Suppressor macrophage (primary cell): Measurements from ENCODE around the gene TSPAN16.
"Not testable (repeated sequence)": the region's sequence is repeated elsewhere in the genome, so short reads cannot be mapped to it uniquely, and the experiment has no call there.

Experiments used
- DNase-seq, 4 experiments: peaks; one replicate each; pipeline ENCODE4 v3.0.0-alpha.2; 2020 to 2022

TSPAN16 gene

DNA sequence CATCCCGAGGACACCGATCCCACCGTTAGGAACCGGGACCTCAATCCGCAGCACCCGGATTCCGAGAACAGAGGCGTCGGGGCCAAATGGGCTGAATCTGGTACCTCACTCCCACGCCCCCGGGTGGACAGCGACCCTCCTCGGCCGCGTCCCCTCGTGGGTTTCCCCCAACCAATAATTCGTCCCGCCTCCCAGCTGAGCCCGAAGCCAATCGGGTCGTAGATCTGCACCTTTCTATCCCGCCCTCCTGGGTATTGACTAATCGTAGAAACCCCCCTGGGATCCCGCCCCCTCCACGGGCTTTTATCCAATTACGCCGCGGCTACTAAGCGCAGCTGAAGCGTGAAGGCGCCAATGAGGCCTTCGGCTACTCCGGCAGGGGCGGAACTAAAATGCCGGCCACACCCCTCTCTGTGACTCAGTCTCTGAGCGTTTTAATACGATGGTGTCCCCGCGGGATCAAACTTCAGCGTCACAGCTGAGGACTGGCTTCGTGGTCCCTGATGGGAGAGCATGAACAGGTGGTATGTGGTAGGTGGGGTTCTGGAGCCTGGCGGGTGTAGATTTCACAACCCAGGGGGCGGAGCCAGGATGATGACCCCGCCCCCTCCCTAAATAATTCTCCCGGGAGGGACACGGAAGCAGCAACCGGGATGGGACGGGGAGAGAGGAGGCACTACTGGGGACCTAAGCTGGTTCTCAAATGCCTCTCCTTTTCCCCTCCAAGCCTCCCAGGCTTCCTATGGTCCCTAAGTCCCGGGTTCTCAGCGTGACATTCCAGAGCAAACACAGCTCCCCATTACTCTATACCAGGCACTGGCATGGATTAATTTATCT lies 50.4 kb downstream of the TSPAN16 start, which contains the start of the genes CCDC159 and TMEM205:
TSS of gene CCDC159 (plus strand) at position 416 of the 837 bp plus-strand sequence. CDS start at position 504, 88 bp downstream.
TSS of gene TMEM205 (minus strand) at position 165 of the 837 bp plus-strand sequence. CDS start 649 bp downstream, outside the sequence.
- DNase-seq, result peak; percentile 99 to 100 (median 99)

DNA sequence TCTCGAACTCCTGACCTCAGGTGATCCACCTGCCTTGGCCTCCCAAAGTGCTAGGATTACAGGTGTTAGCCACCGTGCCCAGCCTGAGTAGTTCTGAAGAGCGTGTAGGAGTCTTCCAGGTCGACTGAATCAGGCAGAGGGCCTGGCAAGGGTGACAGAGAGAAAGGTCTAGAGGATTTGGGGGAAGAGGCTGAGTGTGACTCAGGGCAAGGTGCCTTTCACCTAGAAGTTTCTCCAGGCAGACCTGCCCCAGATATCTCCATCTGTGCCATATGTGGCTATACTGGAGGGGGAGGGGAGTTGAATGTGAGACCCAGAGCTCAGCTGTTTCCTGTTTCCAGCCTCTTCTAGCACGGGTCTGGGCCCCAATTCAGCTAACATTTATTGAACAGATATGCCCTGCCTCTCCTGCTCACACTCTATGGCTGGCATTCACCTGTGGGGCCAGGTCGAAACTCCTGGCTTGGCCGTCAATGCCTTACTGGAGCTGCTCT lies 51.6 kb downstream of the TSPAN16 start:
- no peak for DNase-seq

DNA sequence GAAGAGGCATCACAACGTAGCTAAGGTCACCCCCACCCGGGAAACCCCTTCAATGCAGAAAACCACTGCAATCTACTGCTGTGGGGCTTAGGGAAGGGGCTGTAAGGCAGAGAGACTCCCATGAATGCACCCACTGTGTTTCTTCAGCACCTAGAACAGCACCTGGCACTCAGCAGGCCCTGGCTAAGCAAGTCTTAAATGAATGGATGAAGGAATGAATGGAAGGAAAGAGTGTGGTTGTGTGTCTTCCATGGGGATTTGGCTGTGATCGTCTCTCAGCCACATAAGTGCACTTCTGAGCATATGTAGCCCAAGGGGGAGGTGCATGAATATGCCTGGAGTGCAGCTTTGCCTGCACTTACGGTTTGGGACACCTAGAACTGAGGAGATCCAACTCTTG lies 53.2 kb downstream of the TSPAN16 start:
- no peak for DNase-seq

DNA sequence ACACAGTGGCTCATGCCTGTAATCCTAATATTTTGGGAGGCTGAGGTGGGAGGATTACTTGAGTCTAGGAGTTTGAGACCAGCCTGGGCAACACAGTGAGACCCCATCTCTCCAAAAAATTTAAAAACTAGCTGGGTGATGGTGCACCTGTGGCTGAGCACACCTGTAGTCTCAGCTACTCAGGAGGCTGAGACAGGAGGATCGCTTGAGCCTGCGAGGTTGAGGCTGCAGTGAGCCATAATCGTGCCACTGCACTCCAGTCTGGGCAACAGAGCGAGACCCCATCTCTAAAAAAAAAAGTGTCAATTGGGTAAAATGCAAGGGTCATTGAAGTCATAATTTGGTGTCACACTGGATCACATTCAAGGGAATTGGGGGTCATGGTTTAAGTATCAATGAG lies 58.1 kb downstream of the TSPAN16 start:
- DNase-seq, result not testable (repeated sequence)

DNA sequence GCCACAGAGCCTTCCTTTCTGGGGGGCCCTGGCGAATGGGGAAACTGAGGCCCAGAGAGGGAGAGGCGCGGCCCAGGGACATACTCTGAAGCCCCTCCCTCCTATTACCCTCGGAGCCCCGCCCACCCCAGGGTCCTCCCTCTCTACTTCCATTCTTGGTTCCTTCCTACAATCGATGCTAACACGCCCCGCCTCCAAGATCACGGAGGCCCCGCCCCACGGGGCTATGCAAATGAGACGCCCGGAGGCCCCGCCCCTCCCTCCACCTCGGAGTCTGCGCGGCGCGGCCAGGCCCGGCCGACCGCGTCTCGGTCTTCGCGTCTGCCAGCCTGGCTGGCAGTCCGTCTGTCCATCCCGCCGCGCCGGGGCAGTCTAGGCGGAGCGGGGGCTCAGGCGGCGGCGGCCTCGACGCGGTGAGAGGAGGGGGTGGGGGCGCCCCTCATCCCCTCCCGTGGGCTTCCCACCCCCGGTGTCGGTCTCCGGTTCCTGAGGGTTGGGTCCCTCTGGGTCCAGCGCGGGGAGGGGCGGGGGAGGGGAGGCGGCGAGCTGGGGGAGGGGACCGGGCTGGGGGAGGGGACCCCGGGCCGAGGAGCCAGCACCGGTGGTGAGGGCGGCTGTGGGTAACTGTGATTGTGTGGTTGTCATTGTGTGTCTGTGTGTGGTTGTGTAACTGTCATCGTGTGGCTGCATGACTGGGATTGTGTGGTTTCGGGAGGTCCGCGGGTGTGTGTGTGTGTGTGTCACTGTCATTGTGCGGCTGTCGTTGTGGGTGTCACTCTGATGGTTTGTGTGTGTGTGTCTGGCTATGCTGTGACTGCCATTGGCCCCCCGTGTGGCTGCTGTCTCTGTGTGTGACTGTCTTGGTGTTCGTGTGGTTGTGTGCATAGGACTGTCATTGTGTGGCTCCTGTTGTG lies 59.5 kb downstream of the TSPAN16 start, which contains the start of gene PLPPR2:
TSS of gene PLPPR2 (plus strand) at position 273 of the 914 bp plus-strand sequence. CDS start 2,242 bp downstream, outside the sequence.
- peak; percentile 93 to 98 (median 94) for DNase-seq

DNA sequence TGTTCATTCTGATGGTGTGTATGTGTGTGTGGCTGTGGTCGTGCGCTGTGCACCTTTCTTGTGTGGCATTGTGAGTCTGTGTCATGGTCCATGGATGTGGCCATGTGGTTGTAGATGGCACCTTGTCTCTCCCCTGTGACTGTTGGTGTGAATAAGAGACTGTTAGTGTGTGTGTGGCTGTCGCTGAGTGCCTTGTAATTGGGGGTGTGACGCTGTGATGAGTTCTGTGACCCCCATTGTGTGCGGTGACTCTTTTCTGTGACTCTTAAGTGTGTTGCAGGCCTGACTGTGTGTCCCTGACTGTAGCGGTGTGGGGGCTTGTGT lies 60.1 kb downstream of the TSPAN16 start:
- no peak for DNase-seq

DNA sequence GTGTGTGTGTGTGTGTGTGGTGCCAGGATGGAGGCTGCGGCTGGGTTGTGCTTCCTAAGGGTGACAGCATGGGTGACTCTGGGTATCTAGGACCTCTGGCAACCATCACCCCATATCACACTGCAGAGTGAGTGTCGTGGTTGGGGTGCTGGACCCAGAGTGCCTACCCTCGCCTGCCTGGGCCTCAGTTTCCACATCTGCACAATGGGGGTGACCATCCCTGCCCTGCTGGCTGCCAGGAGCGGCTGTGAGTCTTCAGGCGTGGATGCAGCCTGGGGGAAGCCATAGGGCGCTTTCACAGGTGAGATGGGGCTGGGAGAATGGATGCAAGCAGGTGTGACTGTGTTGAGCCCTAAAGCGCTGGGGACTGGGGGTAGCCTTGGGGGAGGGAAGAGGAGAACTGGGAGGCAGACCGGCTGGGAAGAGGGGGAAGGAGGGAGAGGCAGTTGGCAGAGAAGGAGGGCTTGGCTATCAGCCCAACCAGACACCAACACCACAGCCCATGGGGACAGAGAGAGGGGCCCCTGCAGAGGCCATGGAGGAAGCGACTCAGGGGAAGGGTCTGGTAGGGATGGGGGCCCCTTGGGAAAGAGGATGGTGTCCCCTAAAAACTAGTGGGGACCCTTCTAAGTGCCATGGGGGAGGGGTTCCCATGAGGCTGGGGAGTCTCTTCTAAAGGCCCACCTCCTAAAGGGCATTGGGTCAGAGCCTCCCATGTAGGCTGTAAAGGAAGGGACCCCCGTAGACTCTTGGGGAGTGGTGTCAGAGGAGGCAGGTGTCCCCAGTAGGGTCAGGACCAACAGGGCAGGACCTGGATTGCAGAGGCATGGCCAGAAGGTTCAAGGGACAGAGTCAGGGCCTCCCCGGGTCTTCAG lies 61.0 kb downstream of the TSPAN16 start:
- no peak for DNase-seq

DNA sequence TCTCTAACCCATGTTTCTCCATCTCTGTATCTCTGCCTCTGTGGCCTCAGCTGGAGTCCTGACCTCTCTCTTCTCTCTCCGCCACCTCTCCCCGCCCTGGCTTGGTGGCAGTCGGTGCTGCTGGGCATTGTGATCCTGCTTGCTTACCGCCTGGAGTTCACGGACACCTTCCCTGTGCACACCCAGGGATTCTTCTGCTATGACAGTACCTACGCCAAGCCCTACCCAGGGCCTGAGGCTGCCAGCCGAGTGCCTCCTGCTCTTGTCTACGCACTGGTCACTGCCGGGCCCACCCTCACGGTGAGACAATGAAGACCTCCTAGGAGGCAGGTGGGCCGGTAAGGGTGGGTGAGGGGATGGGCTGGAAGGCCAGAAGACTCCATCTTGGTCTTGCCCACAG lies 63.5 kb downstream of the TSPAN16 start:
- no peak for DNase-seq

DNA sequence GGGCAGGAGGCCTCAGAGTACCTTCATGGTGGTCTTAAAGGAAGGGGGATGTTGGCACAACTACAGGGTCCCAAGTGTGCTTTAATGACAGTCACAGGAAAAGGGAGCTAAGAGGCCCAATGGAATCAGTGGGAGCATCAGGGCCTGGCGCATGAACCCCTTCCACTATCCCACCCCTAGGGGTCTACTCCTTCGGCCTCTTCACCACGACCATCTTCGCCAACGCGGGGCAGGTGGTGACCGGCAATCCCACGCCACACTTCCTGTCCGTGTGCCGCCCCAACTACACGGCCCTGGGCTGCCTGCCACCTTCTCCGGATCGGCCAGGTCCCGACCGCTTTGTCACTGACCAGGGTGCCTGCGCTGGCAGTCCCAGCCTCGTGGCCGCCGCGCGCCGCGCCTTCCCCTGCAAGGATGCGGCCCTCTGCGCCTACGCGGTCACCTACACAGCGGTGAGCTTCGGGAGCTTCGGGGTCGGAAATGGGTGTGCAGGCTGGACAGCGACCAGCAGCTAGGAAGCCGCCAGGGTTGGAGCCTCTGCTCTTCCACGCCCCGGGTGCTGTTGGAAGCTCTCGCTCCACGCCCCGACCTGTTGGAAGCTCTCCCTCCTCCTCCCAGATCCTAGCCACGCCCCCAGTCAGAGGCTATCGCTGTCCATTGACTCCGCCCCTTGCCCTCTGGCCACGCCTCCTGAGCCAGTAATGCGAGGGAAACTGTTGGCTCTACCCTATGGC lies 65.2 kb downstream of the TSPAN16 start:
- no peak for DNase-seq

DNA sequence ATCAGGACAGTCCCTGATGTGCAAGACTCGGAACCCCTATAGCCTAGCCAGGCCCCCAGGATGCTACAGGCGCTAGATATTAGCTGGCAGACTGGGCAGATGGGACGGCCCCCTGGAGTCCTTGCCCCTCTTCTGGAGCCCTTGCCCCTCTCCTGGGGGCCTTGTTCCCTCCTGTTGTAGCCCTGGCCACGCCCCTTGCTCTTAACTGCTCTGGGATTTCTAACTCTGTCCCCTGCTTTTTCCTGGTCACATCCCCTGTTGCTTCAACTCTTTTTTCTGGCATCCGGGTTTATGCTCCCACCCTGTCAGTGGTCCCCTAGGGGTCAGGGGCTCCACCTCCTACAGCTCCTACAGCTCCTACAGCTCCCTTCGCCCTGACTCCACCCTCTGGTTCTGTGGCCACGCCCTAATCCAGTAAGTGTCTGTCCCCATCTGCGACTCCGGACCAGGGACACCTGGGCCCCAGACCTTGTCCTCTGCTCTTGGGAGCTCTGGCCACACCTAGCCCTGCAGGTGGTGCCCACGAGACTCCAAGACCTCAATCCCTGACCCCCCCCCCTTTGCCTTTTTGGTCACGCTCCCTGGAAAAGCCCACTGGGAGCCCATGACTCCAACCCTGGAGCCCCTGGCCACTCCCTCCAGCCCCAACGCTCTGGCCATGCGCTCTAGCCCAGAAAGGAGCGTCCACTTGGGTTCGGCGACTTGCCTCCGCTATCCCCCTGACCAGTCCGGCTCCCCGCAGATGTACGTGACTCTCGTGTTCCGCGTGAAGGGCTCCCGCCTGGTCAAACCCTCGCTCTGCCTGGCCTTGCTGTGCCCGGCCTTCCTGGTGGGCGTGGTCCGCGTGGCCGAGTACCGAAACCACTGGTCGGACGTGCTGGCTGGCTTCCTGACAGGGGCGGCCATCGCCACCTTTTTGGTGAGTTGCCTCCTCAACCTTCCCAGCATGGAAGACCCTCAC lies 66.1 kb downstream of the TSPAN16 start:
- no peak for DNase-seq

DNA sequence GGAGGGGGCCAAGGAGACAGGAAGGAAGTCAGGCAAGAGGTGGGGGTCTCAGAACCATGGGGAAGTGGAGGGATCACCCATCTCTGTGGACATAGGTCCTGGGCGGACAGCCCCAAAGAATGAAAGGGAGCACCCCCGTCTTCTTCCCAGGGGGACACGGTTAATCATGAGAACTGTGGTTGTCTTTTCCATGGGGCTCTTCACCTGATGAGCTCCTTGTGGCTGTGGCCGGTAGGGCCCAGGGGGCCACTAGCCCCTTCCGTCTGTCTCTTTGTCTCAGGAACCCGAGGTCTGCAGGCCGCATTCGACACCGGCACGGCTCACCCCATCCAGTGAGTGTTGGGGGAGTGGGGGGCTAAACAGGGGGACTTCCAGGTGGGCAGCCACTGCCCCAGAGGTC lies 67.9 kb downstream of the TSPAN16 start:
- no peak for DNase-seq

DNA sequence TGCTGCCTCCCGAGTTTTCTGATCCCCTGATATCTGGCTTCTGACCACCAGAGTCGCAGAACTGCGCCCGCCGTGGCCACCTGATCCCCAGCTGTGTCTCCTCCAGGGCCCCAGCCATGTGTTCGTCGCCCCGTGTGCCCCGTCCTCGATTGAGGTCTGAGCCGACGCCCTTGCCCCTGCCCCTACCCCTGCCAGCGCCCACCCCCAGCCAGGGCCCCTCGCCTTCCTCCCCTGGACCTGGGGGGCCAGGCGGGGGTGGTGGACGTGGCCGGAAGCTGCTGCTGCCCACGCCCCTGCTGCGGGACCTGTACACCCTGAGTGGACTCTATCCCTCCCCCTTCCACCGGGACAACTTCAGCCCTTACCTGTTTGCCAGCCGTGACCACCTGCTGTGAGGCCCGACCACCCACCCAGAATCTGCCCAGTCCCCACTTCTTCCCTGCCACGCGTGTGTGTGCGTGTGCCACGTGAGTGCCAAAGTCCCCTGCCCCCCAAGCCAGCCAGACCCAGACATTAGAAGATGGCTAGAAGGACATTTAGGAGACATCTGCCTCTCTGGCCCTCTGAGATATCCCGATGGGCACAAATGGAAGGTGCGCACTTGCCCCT lies 68.4 kb downstream of the TSPAN16 start:
- DNase-seq, result no peak

DNA sequence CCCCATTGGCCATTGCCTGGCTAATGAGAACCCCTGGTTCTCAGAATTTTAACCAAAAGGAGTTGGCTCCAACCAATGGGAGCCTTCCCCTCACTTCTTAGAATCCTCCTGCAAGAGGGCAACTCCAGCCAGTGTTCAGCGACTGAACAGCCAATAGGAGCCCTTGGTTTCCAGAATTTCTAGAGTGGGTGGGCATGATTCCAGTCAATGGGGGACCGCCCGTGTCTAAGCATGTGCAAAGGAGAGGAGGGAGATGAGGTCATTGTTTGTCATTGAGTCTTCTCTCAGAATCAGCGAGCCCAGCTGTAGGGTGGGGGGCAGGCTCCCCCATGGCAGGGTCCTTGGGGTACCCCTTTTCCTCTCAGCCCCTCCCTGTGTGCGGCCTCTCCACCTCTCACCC lies 69.0 kb downstream of the TSPAN16 start:
- DNase-seq, result no peak
